22Rv1 (cell line): Measurements from ENCODE around the gene PASK.

Experiments
- H3K27ac ChIP-seq: fragments of 450-650 bp; 2 replicates; pipeline ENCODE4 v1.5.1; 2017
- ZFX ChIP-seq: fragments of 450-650 bp; IDR thresholded peaks from 2 replicates; pipeline ENCODE4 v1.6.1; 2017; ENCODE audit warnings: antibody characterized with exemption, borderline replicate concordance
- TF ChIP-seq, protein P1 (sequence below): fragments of 450-650 bp; IDR thresholded peaks from 2 replicates; pipeline ENCODE4 v1.5.1; 2017; ENCODE audit warnings: mild to moderate bottlenecking

PASK gene

GRCh38 chr2:241132538-241133435, 16.5 kb downstream of the PASK start:
- TF ChIP-seq, protein P1, sequence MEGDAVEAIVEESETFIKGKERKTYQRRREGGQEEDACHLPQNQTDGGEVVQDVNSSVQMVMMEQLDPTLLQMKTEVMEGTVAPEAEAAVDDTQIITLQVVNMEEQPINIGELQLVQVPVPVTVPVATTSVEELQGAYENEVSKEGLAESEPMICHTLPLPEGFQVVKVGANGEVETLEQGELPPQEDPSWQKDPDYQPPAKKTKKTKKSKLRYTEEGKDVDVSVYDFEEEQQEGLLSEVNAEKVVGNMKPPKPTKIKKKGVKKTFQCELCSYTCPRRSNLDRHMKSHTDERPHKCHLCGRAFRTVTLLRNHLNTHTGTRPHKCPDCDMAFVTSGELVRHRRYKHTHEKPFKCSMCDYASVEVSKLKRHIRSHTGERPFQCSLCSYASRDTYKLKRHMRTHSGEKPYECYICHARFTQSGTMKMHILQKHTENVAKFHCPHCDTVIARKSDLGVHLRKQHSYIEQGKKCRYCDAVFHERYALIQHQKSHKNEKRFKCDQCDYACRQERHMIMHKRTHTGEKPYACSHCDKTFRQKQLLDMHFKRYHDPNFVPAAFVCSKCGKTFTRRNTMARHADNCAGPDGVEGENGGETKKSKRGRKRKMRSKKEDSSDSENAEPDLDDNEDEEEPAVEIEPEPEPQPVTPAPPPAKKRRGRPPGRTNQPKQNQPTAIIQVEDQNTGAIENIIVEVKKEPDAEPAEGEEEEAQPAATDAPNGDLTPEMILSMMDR = no peak
- TF ChIP-seq ZFX = no peak

GRCh38 chr2:241131531-241131930, 17.7 kb downstream of the PASK start:
- H3K27ac ChIP-seq = no peak overlapping the region
- TF ChIP-seq, protein P1 = no peak
- no peak for TF ChIP-seq ZFX

More at GRCh38 chr2:241132538-241133435, 16.5 kb downstream of the PASK start:
- H3K27ac ChIP-seq = no peak overlapping the region

GRCh38 chr2:241130316-241130715, 19.0 kb downstream of the PASK start:
- TF ChIP-seq ZFX = no peak
- TF ChIP-seq, protein P1 = no peak
- no peak overlapping the region for H3K27ac ChIP-seq

DNA sequence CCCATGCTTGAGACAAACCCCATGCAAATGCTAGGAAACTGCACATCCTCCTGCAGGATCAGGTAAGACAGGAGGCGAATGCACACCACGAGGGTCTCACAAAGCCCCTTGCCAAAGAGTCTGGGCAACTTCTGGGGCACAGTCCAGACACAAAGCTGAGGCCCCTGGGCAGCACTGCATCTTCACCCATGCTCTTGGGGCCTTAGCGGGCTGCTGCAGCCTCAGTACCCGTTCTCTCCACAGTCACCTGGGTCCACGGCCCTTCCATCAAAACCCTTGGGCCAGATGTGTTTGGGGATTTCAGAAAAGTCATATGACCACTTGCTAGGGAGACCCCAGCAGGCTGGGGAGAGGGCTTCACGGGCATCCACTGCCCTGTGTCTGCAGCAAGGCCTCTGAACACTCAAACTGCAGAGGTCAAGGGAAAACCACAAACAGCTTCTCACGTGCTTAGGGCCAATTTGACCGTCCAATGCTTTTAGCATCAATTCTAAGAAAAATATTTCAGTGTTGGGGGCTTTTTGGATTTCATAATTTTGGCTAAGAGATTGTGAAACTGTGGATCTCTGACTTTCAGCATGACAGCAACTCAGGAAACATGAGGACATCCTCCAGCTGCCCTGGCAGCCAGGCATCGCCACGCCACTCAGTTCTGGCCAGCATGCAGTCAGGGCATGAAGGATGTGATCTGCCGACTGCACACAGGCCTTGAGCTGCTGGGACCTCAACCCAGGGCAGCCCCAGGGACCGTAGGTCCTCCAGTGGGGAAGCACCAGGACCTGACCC, 20.0 kb downstream of the PASK start:
- no peak overlapping the region for H3K27ac ChIP-seq
- no peak for TF ChIP-seq ZFX
- TF ChIP-seq, protein P1 = no peak

- TF ChIP-seq, protein P1 = no peak
- TF ChIP-seq ZFX = no peak
Measured at GRCh38 chr2:241128266-241128665, 21.0 kb downstream of the PASK start.

DNA sequence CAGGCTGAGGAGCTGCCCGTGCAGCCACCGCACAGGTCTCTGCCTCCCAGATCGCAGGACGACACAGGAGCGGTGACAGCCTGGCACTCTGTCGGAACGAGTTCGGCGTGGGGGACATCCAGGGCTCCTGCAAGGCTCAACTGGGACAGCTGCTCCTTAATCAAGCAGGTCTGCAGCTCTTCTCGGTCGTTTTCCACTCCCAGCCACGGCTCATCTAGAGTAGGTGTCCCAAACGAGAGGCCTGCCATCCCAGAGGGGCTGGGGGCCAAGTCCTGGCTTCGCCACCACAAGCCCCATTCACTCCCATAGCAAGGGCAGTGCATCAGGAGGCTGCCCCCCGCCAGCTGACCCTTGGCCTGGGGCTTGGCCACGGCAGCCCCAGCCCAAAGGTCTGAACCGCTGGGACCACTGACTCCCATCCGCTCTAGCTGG, 22.5 kb downstream of the PASK start:
- no peak for TF ChIP-seq ZFX
- TF ChIP-seq, protein P1 = no peak
- no peak overlapping the region for H3K27ac ChIP-seq

More at GRCh38 chr2:241128266-241128665, 21.0 kb downstream of the PASK start:
- no peak overlapping the region for H3K27ac ChIP-seq

DNA sequence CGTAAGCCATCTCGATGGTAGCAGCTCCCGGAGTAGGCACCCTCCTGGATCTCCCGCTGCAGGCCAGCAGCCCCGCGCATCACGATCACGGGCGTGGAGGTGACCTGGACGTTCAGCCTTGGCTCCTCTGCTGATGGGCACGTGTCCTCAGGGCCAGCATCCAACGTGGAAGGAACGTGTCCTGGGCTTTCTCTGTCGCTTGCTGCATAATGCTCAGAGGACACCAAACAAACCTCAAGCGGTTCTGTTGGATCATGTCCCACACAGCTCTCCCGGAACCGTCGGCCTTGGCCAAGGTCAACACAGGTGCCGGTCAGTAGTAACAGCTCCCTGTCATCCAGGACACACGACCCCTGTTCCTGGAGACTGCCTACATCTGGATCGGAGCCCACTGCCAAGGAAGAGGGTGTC, 23.1 kb downstream of the PASK start:
- no peak overlapping the region for H3K27ac ChIP-seq
- TF ChIP-seq, protein P1 = no peak
- TF ChIP-seq ZFX = no peak
